ENCODE results near the gene ZNF318.

ZNF318 gene

DNA sequence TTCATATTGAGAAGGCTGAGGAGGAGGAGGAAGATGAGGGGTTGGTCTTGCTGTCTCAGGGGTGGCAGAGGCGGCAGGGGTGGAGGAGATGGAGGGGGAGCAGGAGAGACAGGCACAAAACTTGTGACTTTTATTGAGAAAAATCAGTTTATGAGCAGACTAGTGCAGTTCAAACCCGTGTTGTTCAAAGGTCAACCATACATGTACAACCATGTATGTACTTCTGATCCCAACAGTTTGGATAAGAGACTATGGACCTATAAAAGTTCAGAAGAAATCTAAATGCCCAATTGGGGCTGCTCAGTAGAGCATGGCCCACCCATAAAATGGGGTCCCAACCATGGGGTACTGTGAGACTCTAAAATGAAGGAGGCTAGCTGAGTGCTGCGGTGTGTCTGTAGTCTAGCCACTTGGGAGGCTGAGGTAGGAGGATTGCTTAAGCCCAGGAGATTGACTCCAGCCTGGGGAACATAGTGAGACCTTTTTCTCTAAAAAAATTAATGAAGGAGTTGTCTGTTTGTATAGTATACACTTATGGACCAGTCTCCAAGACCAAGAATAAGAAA is 79.0 kb downstream of the ZNF318 start:
- H3K9me3 ChIP-seq (ENCODE audit: insufficient read depth, low read length, severe bottlenecking): no peaks in the 10 kb centered on the region
- H3K79me2 ChIP-seq (ENCODE audit: insufficient read depth, low read length): no peaks in the 10 kb centered on the region
- no peaks in the 10 kb centered on the region for H3K27me3 ChIP-seq (ENCODE audit: insufficient read depth, low read length, poor library complexity)
- no peak overlapping the region for H2AFZ ChIP-seq (ENCODE audit: low read depth, low read length)
- H3K4me1 ChIP-seq (ENCODE audit: insufficient read depth, low read length): no peaks in the 10 kb centered on the region
- no peak overlapping the region for H3K4me2 ChIP-seq (ENCODE audit: insufficient read depth, low read length)
- H3K4me3 ChIP-seq (ENCODE audit: low read depth in 1 of 2, low read length in 2 of 2): no peak overlapping the region
- TF ChIP-seq CTCF (IDR thresholded peaks at IDR 0.05; ENCODE audit: borderline replicate concordance, extremely low read depth, low read length, poor library complexity, severe bottlenecking): no peak
- TF ChIP-seq EZH2 (IDR thresholded peaks at IDR 0.05; ENCODE audit: borderline replicate concordance, low read depth, low read length, severe bottlenecking): no peak
- H4K20me1 ChIP-seq (ENCODE audit: insufficient read depth, low read length): no peaks in the 10 kb centered on the region
- DNase-seq (no peak), ATAC-seq (ENCODE audit: insufficient read depth, low read depth) (no peak)
- H3K9ac ChIP-seq (ENCODE audit: low read depth, low read length): no peak overlapping the region
- no peak overlapping the region for H3K27ac ChIP-seq (ENCODE audit: low read length)
- H3K36me3 ChIP-seq (ENCODE audit: insufficient read depth, low read length): no peaks in the 10 kb centered on the region

- Histone ChIP-seq H3K4me1 (ENCODE audit: insufficient read depth, low read length) (no peaks in the 10 kb centered on the region), H2AFZ (ENCODE audit: low read depth, low read length) (no peak overlapping the region), H4K20me1 (ENCODE audit: insufficient read depth, low read length) (no peaks in the 10 kb centered on the region), H3K27me3 (ENCODE audit: insufficient read depth, low read length, poor library complexity) (no peaks in the 10 kb centered on the region), H3K27ac (ENCODE audit: low read length) (no peak overlapping the region), H3K9me3 (ENCODE audit: insufficient read depth, low read length, severe bottlenecking) (no peaks in the 10 kb centered on the region), H3K4me2 (ENCODE audit: insufficient read depth, low read length) (no peak overlapping the region), H3K79me2 (ENCODE audit: insufficient read depth, low read length) (no peaks in the 10 kb centered on the region), H3K4me3 (ENCODE audit: low read depth in 1 of 2, low read length in 2 of 2) (no peak overlapping the region), H3K9ac (ENCODE audit: low read depth, low read length) (no peak overlapping the region), H3K36me3 (ENCODE audit: insufficient read depth, low read length) (no peaks in the 10 kb centered on the region)
- TF ChIP-seq EZH2 (IDR thresholded peaks at IDR 0.05; ENCODE audit: borderline replicate concordance, low read depth, low read length, severe bottlenecking) (no peak), CTCF (IDR thresholded peaks at IDR 0.05; ENCODE audit: borderline replicate concordance, extremely low read depth, low read length, poor library complexity, severe bottlenecking) (no peak)
- DNase-seq (no peak), ATAC-seq (ENCODE audit: insufficient read depth, low read depth) (no peak)
These were observed 81.4 kb downstream of the ZNF318 start for GRCh38 chr6:43287717-43288679.

GRCh38 chr6:43286980-43287716 is 82.3 kb downstream of the ZNF318 start:
- TF ChIP-seq EZH2 (IDR thresholded peaks at IDR 0.05; ENCODE audit: borderline replicate concordance, low read depth, low read length, severe bottlenecking): no peak
- peak; percentile 8 for TF ChIP-seq CTCF (IDR thresholded peaks at IDR 0.05; ENCODE audit: borderline replicate concordance, extremely low read depth, low read length, poor library complexity, severe bottlenecking)
- Histone ChIP-seq H4K20me1 (ENCODE audit: insufficient read depth, low read length) (no peaks in the 10 kb centered on the region), H3K9me3 (ENCODE audit: insufficient read depth, low read length, severe bottlenecking) (no peaks in the 10 kb centered on the region), H3K4me3 (ENCODE audit: low read depth in 1 of 2, low read length in 2 of 2) (no peak overlapping the region), H3K27ac (ENCODE audit: low read length) (no peak overlapping the region), H2AFZ (ENCODE audit: low read depth, low read length) (no peak overlapping the region), H3K27me3 (ENCODE audit: insufficient read depth, low read length, poor library complexity) (no peaks in the 10 kb centered on the region), H3K79me2 (ENCODE audit: insufficient read depth, low read length) (no peaks in the 10 kb centered on the region), H3K4me2 (ENCODE audit: insufficient read depth, low read length) (no peak overlapping the region), H3K36me3 (ENCODE audit: insufficient read depth, low read length) (no peaks in the 10 kb centered on the region), H3K9ac (ENCODE audit: low read depth, low read length) (no peak overlapping the region), H3K4me1 (ENCODE audit: insufficient read depth, low read length) (no peaks in the 10 kb centered on the region)
- ATAC-seq (ENCODE audit: insufficient read depth, low read depth) (no peak), DNase-seq (no peak)
